Measurements from ENCODE around the gene BRAF.

DNA sequence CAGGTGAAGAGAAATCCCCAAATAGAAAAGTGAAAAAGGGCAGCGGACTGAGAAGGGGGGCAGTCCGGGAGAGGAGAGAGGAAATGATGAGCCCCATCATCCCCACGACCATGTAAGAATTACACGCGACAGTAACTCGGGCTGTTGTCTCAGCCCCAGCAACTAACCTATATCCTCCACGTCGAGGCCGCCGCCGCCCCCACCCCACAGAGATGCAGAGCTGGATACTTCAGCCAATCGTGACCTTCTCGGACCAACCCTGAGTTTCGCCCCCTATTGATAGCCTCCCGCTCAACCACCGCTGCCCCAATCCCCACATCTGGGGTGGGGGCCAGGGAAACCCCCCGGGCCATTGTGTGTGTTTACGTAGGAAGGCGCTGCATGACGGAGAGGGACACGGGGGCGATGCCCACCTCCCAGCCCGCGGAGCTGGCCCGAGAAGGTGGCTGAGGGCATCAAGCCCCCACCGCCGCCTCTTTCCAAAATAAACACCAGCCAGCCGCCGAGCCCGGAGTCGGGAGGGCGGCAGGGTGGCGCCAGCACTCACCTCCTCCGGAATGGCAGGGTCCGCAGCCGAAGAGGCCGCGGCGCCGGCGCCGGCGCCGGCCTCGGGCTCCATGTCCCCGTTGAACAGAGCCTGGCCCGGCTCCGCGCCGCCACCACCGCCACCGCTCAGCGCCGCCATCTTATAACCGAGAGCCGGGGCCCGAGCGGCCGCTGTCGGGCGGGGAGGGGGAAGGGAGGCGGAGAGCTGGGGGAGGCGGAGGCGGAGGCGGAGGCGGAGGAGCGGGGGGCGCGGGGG lies 509 bp downstream of the BRAF start:
- peak; percentile 30 for TF ChIP-seq POLR2A (IDR thresholded peaks at IDR 0.05; ENCODE audit: low read length)
- TF ChIP-seq GATA1 (IDR thresholded peaks at IDR 0.05; ENCODE audit: low read depth, low read length): no peak

All from erythroblast (primary cell).